HG03342 (cell line): Measurements from ENCODE around the gene TNRC6C.
A peak's percentile ranks its signal among the peaks of the same experiment; 100 is the strongest.
"Not testable (repeated sequence)": the region's sequence is repeated elsewhere in the genome, so short reads cannot be mapped to it uniquely, and the experiment has no call there.

Experiments used
- ATAC-seq: cut with Tn5 transposase; IDR thresholded peaks from one replicate; pipeline ENCODE4 v1.9.1; 2021; ENCODE audit warnings: mild to moderate bottlenecking, moderate library complexity; ENCODE audit not compliant: unreplicated experiment

TNRC6C gene

DNA sequence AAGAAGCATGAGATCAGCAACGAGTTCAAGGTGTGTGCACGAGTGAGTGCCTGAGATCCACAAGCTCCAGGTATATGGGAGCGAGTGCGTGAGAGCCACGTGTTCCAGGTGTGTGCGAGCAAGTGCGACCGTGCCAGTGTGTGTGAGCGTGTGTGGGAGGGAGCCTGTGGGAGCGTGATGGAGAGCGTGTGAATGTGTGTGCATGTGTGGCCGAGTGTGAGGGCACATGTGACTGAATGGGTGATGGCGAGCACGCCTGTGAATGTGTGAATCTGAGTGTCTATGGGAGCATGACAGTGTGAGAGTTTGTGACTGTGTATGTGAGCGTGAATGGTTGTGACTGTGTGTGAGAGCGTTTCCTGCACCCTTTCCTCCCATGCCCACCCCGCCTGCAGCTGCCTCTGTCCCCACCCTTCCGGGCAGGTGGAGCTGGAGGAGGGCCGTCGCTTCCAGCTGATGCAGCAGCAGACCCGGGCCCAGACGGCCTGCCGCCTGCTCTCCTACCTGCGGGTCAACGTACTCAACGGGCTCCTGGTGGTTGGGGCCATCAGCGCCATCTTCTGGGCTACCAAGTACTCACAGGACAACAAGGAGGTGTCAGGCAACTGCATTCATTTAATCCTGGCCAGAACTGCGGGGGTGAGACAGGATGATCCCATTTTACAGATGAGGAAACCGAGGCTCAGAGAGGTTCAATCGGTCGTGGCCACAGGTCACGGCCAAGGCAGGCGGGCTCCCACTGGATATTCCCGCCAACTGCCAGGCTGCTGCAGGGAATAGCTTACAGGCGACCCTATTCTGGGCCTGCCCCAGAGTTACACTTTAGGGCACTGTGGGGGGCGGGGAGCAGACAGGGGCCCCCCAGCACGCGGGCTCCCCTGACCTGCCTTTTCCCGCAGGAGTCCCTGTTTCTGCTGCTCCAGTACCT lies 175.7 kb downstream of the TNRC6C start:
- ATAC-seq: no peak

DNA sequence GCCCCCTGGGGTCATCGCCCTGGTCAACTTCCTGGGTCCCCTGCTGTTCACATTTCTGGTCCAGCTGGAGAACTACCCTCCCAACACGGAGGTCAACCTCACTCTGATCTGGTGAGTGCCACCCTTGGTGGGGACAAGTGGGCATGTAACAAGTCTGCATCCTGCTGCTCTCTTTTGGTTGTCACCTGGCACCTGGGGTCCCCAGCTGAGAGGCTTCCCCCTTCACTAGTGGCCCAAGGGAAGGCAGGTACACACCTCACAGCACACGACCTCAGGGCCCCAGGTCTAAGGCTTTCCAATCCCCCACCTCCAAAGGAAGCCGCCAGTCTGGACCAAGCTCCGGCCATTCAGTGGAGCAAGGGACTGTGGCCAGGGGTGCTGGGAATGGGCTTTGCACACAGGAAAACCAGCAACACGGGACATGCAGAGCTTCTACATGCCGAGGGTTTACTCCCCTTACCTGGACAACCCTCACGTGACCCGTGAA lies 176.4 kb downstream of the TNRC6C start:
- ATAC-seq: no peak

DNA sequence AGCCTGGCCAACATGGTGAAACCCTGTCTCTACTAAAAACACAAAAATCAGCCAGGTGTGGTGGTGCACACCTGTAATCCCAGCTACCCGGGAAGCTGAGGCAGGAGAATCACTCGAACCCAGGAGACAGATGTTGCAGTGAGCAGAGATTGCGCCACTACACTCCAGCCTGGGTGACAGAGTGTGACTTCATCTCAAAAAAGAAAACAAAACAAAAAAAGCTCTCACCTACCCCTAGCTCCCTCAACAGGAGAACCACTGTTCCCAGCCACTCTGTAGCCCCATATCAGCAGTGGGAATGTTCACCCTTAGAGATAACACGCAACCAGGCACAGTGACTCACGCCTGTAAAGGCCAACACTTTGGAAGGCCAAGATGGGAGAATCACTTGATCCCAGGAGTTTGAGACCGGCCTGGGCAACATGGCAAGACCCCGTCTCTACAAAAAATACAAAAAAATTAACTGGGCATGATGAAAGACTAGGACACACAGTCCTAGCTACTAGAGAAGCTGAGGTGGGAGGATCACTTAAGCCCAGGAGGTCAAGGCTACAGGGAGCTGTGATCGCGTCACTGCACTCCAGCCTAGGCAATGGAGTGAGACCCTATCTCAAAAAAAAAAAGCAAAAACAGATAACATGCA lies 177.5 kb downstream of the TNRC6C start:
- ATAC-seq: no peak

DNA sequence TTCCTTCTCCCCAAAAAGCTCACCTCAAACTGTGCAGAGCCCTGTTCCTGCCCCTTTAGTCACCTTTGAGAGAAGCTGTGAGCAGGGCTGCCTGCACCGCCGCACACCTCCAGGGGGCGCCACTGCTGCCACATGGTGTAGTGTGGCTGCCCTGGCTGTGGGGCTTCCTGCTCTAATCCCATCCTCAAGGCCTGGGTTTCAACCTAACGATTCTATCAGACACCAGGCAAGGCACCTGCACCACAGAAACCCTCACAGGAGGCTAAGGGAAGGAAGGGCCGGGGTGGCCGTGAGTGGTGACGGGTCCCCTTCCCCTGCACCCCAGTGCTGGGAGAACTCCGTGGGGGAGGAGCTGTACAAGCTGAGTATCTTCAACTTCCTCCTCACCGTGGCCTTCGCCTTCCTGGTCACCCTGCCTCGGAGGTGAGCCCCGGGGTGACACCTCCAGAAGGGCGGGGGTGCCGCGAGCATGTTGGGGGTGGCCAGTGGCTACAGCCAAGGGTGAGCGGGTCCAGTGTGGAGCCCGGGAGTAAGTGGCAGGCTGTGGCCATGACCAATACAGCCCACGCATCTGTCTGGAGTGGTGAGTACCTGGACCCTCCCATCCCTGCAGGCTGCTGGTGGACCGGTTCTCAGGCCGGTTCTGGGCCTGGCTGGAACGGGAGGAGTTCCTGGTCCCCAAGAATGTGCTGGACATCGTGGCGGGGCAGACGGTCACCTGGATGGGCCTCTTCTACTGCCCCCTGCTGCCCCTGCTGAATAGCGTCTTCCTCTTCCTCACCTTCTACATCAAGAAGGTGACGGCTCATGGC lies 179.1 kb downstream of the TNRC6C start:
- ATAC-seq: no peak

DNA sequence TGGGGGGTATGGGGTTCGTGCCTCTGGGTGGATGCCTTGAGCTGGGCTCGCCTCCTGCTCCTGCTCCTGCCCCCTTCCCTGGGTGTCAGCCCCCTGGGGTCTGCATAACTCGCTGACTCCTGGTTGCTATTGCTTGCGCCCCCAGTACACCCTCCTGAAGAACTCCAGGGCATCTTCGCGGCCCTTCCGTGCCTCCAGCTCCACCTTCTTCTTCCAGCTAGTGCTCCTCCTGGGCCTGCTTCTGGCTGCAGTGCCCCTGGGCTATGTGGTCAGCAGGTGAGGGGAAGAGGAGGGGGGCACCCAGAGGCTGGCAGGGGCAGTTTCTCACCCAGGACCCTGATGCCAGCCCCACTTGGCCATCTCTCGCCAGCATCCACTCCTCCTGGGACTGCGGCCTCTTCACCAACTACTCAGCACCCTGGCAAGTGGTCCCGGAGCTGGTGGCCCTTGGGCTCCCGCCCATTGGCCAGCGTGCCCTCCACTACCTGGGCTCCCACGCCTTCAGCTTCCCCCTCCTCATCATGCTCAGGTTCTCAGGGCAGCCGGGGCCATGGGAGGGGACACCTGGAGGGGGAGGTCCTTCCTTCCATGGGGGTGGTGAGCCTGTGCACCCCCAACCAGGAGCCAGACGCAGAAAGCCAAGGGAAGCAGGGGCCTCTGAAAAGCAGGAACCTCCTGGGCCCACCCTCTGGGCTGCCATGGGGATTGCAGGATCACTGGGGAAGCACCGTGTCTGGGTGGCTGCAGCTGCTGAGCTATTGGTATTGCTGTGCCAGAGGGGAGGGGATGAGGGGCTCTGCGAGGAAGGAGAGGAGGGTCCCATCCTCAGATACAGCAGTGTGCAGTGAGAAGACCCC lies 179.9 kb downstream of the TNRC6C start:
- no peak for ATAC-seq

DNA sequence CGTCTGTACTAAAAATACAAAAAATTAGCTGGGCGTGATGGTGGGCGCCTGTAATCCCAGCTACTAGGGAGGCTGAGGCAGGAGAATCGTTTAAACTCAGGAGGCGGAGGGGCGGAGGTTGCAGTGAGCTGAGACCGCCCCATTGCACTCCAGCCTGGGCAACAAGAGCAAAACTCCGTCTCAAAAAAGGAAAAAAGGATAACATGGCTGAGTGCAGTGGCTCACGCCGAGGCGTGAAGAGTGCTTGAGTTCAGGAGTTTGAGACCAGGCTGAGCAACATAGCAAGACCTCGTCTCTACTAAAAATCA lies 181.3 kb downstream of the TNRC6C start:
- ATAC-seq: not testable (repeated sequence)

DNA sequence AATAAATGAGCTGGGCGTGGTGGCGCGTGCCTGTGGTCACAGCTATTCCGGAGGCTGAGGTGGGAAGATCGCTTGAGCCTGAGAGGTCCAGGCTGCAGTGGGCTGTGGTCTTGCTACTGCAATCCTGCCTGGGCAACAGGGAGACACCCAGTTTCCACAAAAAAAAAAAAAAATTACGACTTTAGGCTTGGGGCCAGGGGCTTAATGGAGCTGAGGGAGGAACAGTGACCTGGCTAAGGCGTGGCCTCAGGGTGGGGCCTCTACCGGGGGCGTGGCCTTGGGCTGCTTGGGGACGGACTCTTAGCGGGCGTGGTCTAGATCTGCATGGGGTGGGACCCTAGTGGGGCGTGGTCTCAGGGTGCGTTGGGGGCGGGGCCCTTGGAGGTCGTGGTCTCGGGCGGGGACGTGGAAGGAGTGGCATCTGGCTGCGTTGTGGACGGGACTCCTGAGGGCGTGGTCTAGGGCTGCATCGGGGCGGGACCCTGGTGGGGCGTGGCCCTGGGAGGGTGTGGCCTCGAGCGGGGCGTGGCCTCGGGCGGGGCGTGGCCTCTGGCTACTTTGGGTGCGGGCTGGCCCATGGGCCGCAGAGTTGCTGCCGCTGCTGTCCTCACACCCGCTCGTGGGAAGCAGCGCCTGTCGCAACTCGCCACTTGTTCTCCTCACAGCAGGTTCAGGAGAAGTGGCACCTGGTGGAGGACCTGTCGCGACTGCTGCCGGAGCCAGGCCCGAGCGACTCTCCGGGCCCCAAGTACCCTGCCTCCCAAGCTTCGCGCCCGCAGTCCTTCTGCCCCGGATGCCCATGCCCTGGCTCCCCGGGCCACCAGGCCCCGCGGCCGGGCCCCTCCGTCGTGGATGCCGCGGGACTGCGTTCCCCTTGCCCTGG lies 181.9 kb downstream of the TNRC6C start:
- peak; percentile 78 for ATAC-seq

DNA sequence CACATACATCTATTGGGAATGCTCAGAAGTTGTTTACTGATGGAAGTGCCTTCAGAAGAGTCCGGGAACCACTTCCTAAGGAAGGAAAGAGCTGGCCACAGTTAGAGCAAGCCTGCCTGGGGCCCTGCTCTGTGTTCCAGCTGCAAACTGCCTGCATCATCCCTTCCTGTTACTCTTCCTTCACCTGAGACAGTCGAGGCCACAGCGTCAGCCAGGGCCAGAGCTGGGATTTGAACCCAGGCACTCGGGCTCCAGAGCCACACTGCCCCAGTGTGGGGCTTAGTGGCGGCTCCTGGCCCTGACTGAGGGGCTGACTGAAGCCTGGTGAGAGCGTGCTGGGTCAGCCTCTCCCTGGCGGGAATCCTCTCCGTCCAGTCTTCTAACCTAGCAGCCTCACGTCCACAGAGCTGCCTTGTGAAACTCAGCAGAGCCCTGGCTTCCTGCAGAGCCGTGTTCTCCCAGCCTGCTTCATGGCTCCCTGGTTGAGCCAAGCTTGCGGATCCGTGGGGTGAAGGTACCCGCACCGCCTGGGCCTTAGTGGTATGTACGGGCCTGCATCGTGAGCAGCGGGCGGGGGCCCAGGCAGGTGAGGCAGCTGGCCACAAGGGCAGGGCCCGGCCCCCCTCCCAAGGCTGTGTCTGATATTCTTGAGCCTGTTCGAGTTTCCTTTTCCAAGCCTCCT lies 183.1 kb downstream of the TNRC6C start:
- no peak for ATAC-seq

DNA sequence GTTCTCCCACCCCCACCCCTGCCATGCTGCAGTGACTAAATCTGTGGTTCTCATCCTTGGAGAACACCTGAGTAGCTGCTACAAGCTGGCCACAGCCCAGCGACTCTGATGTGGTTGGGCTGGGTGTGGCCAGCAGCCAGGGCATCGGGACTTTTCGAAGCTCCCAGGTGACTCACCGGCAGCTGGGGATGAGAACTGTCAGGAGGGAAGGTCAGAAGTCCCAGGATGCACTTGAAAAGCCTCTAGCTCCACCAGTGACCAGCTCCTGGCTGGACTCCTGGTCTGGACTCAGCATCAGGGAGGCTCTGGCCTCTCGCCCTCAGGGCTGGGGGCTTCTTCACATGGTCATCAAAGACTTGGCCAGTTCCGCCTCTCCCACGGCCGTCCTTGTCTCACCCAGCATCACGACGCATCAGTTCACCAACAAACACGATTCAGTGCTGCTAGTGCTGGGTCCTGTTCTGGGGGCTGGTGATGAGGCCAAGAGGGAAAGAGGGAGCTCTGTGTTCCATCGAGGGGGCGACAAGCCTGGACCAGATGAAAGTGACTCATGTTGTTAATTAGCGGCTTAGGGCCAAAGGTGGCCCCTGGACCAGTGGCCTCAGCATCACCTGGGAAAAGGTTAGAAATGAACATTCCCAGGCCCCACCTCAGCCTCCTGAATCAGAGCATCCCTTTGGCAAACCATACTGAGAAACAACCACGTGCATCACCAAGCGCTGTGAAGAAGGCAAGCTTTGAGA lies 183.8 kb downstream of the TNRC6C start:
- no peak for ATAC-seq

DNA sequence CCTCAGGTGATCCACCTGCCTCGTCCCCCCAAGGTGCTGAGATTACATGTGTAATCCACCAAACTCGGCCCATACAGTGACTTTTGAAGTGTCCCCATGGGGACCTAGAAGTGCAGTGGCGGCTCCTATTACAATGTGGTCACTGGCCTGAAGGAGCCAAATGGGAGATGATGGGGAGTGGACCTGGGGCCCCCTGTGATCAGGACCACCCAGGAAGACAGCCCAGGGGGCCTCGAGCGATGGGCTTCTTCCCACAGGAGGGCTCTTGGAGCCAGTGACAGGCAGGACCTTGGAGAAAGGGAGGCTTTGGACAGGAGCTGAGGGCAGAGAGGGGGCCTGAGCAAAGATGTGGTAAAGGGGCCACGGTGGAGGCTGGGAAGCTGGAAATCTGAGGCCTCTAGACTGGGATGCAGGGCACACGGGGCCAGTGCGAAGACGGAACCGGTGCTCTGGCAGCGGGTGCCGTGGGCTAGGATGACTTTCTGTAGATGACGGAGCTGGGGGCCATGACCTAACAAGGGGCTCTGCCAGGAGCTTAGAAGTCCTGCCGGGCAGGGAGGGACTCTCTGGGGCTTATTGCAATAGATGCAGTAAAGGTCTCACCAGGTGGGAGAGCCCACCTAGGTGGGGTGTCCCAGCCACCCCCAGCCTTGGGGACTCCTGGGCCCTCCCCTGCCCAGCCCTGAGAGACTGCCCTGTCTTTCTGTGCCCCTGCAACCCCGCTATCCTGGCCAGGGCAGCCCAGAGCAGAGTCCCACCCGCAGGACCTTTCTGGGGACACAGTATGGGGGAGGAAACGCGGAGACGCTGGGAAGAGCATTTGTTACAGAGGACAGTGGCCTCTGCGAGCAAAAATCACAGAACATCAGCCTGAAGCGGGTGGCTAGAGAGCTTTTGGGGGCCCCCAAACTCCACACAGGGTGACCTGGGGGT lies 185.0 kb downstream of the TNRC6C start:
- no peak for ATAC-seq

DNA sequence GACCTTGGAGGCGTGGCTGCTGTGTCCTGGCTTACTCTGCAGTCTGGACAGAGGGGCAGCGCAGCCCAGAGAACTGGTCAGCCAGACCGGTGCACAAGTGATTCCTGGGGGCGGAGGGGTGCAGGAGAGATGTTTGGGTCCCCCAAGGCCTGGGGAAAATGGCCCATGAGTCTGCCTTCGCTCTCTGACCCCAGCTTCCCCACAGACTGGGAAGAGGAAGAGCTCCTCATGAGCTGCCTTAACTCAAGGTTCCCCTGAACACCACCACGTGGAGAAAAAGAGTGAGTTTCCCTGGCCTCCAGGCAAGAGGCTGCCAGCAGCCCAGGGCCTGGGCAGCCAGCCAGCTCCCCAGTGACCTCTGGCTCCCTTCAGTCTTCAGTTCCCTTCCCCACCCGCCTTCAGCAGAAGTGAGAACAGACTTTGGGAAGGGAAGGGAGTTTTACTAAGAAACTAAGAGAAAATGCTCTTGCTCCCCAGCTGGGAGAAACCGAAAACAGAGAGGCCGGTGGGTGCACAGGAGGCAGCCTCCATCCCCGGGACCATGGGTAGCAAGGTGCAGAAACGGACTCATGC lies 185.7 kb downstream of the TNRC6C start:
- no peak for ATAC-seq

DNA sequence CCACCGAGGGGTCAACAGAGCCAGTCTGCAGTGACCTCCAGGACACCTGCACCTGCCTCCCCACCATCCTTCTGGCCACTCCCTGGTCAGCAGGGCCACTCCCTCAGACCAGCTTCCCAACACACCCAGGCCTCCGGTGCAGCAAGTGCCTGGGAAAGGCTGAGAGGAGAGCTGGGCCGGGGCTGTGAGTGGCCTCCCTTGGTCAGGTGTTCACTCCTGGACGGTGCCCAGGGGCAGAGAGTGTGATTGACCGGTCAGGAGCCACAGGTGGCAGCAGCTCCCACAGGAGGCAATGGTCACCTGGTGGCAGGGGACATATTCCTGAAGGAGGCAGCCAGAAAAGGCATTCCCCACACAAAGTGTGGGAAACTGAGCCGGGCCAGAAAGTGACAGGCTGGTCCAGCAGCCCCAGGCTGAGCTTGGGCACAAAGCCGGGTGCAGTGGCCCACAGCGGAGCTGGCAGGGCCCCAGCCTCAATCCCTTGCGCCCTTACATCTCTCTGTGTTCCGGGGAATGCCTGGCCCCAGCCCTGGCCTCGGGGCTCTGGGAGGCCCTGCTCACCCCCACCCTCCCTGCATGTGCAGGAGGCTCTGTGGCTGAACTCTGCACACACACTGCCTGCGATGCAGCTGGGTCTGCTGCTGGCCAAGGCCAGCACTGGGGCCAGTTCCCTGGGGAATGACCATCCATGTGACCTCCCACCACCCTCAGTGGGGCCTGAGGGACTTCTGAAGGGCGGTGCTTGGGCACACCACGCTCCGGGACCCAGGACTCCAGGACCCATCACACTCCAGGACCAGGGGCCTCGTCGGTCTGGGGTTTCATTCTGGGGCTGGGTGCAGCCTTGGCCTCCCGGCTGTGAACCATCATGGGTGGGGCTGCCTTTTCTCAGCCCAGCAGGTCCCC lies 186.5 kb downstream of the TNRC6C start:
- no peak for ATAC-seq

DNA sequence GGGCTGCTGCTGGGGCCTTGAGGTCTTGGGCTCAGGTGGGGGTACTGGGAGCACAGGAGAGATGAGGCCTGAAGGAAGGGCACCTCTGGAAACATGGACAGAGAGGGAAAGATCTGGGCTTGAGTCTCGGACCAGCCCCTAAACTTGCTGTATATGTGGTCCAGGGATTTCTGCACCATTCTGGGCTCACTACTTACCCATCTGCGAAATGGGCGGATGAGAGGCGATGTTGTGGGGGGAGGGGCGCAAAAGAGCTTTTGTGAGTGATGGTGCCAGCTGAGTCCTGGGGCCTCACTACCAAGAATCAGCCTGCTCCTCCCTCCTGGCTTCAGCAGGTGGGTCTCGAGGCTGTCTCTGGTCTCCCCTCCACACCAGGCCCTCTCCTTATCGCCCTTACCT lies 188.0 kb downstream of the TNRC6C start:
- no peak for ATAC-seq

DNA sequence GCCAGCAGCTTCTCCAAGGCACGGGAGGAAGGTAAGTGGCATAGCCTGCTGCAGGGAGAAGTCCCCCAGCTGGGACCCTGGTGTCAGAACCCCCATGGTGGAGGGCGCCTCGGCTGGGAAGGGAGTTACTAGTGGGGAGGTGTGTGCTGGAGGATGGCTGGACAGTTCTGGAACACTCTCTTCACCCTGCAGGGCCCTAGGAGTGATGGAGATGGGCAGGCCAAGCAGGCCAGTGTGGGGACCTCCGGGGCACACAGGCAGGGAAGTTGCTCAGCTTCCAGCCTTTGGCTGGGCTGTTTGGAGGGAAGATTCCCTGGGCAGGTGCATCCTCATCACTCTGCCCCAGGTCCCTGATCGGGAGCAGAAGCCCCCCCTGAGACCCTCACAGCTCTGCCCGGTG lies 188.4 kb downstream of the TNRC6C start:
- no peak for ATAC-seq

DNA sequence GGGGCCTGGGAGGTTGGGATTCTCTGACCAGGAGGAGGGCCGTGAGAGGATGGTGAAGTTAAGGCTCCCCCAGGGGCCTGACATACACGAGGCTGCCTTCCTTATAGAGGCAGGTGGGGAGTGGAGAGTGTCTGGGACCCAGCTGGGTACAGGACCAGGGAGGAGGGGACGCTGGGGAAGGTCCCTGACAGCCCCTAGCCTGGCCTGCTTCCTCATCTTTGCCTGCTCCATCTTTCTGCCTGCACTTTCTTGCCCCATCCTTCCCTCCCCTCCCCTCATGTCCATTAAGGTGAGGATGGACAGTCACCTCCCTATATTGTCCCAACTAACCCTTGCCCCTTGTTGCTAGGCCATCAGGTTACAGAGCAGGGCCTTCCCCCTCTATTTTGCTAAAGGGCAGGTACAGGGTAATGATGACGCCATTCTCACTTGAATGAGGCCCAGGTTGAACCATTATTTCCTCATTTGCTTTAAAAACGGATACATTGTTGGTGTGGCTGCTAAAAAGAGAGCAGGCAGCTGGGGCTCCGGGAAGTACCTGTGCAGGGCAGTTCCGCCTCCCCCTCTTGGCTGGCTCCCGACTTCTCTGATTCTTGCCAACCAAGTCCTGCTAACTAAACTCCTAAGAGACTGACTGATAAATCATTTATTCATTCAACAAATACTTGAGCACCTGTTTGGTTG lies 189.0 kb downstream of the TNRC6C start:
- ATAC-seq: peak; percentile 46
